PC-9 (cell line): Measurements from ENCODE around the gene LDLRAD3. TPM values are rescaled to one million over a fixed set of nuclear protein-coding genes. Genes with fewer than 3 reads are reported as not detected.

Source experiments
- BruUV-seq: library from RNA; stranded (reverse); fragments of 400-500 nt; replicated peaks from 2 replicates; lab custom pipeline; 2021; lab: Mats Ljungman, UMichigan
- CTCF ChIA-PET: fragments of 300-600 bp; sonication (Branson Sonifier 250); formaldehyde crosslinking; loops from one replicate; lab custom pipeline; 2022; ENCODE audit warnings: antibody characterized with exemption; lab: Charles Lee
- POLR2A ChIA-PET: fragments of 300-600 bp; sonication (Branson Sonifier 250); formaldehyde crosslinking; loops from one replicate; lab custom pipeline; 2022; ENCODE audit warnings: antibody characterized with exemption; ENCODE audit not compliant: unreplicated experiment; lab: Charles Lee
- DNase-seq, 2 experiments: peaks; one replicate each; pipeline versions ENCODE4 v3.0.0 to v3.0.0-alpha.2; 2015 to 2022; ENCODE audit warnings: mixed read lengths in 1 of 2
- H2AFZ ChIP-seq: fragments of 200-600 bp; sonication (generic); 2 replicates; pipeline ENCODE4 v1.8.1; 2017; ENCODE audit warnings: antibody characterized with exemption
- H3F3A ChIP-seq: fragments of 200-600 bp; sonication (generic); 2 replicates; pipeline ENCODE4 v1.8.1; 2017; ENCODE audit warnings: antibody characterized with exemption, mild to moderate bottlenecking, low read depth; ENCODE audit not compliant: insufficient read depth
- H3K27ac ChIP-seq: fragments of 200-600 bp; sonication (generic); 2 replicates; pipeline ENCODE4 v1.6.1; 2016; ENCODE audit warnings: mixed run types
- H3K27me3 ChIP-seq: fragments of 200-600 bp; sonication (generic); 2 replicates; pipeline ENCODE4 v1.6.1; 2016; ENCODE audit warnings: low read depth, mixed run types; ENCODE audit not compliant: insufficient read depth
- H3K36me3 ChIP-seq: fragments of 200-600 bp; sonication (generic); 2 replicates; pipeline ENCODE4 v1.6.1; 2016; ENCODE audit warnings: low read depth, mixed run types
- H3K4me1 ChIP-seq: fragments of 200-600 bp; sonication (generic); replicated peaks from 2 replicates; pipeline ENCODE4 v1.6.1; 2016; ENCODE audit warnings: mixed run types; ENCODE audit not compliant: insufficient read depth
- H3K4me2 ChIP-seq: fragments of 200-600 bp; sonication (generic); 2 replicates; pipeline ENCODE4 v1.6.1; 2017; ENCODE audit warnings: mixed run types
- H3K4me3 ChIP-seq: fragments of 200-600 bp; sonication (generic); 2 replicates; pipeline ENCODE4 v1.6.1; 2016; ENCODE audit warnings: mixed run types
- H3K79me2 ChIP-seq: fragments of 200-600 bp; sonication (generic); 2 replicates; pipeline ENCODE4 v1.6.1; 2017; ENCODE audit warnings: low read depth, mixed run types
- H3K9me2 ChIP-seq: fragments of 200-600 bp; sonication (generic); 2 replicates; pipeline ENCODE4 v1.8.1; 2017; ENCODE audit warnings: mild to moderate bottlenecking; ENCODE audit not compliant: insufficient read depth
- H3K9me3 ChIP-seq: fragments of 200-600 bp; sonication (generic); 2 replicates; pipeline ENCODE4 v1.8.1; 2016; ENCODE audit warnings: low read depth; ENCODE audit not compliant: insufficient read depth
- H4K20me1 ChIP-seq: fragments of 200-600 bp; sonication (generic); 2 replicates; pipeline ENCODE4 v1.8.1; 2017; ENCODE audit not compliant: insufficient read depth
- CTCF ChIP-seq: fragments of 200-600 bp; sonication (generic); conservative IDR thresholded peaks from 2 replicates; pipeline ENCODE4 v1.6.1; 2017; ENCODE audit warnings: mixed run types, antibody characterized with exemption, mild to moderate bottlenecking, moderate library complexity
- EZH2 ChIP-seq: fragments of 200-600 bp; sonication (generic); IDR thresholded peaks from 2 replicates; pipeline ENCODE4 v1.8.0; 2017; ENCODE audit warnings: antibody characterized with exemption, low read depth
- intact Hi-C: fragments of 100-400 bp; cut with micrococcal nuclease; formaldehyde crosslinking; loops from one replicate; pipeline ENCODE4 v1.10.0; 2022; ENCODE audit not compliant: unreplicated experiment
- total RNA-seq: library from RNA; stranded (reverse); gene quantifications from 2 replicates; pipeline ENCODE4 v1.2.3, GENCODE V29; 2021

Gene LDLRAD3
- total RNA-seq, 1 experiment from 2014 or later = 15.9 TPM

- CTCF ChIA-PET = no interaction called here
- POLR2A ChIA-PET = no interaction called here
- no peak overlapping the region for H3K4me2 ChIP-seq
Observed at GRCh38 chr11:35905646-35906276, 38.1 kb upstream of the LDLRAD3 start.

GRCh38 chr11:35906277-35906661 is 37.6 kb upstream of the LDLRAD3 start:
- ChIA-PET CTCF (no interaction called here), POLR2A (no interaction called here)
- H3K4me2 ChIP-seq = no peak overlapping the region
- no peak overlapping the region for H2AFZ ChIP-seq
- TF ChIP-seq EZH2 (no peak), CTCF (no peak)
- H3K27ac ChIP-seq = no peak overlapping the region
- H3K9me3 ChIP-seq = peaks cover 6% of the 10 kb centered on the region
- H3K27me3 ChIP-seq = no peaks in the 10 kb centered on the region
- H3K36me3 ChIP-seq = no peaks in the 10 kb centered on the region
- H4K20me1 ChIP-seq = 0 out of 2 replicates have a peak, but pooled peaks cover 2% of the 10 kb centered on the region
- intact Hi-C loops = no loop called here
- H3K79me2 ChIP-seq = no peaks in the 10 kb centered on the region
- H3K9me2 ChIP-seq = no peaks in the 10 kb centered on the region
- DNase-seq = no peak
- H3K4me3 ChIP-seq = no peak overlapping the region
- peaks cover 24% of the 10 kb centered on the region for H3F3A ChIP-seq
- peaks cover 18% of the 10 kb centered on the region for H3K4me1 ChIP-seq
- no TSS peak for BruUV-seq

More at GRCh38 chr11:35905646-35906276, 38.1 kb upstream of the LDLRAD3 start:
- DNase-seq = no peak
- Histone ChIP-seq H3K27ac (no peak overlapping the region), H3K36me3 (no peaks in the 10 kb centered on the region), H3K79me2 (no peaks in the 10 kb centered on the region), H4K20me1 (0 out of 2 replicates have a peak, but pooled peaks cover 2% of the 10 kb centered on the region), H3K9me2 (no peaks in the 10 kb centered on the region), H2AFZ (no peak overlapping the region), H3F3A (peaks cover 24% of the 10 kb centered on the region), H3K27me3 (no peaks in the 10 kb centered on the region), H3K4me3 (no peak overlapping the region), H3K9me3 (peaks cover 6% of the 10 kb centered on the region), H3K4me1 (peaks cover 18% of the 10 kb centered on the region)
- no peak for TF ChIP-seq EZH2
- intact Hi-C loops = no loop called here
- no TSS peak for BruUV-seq

GRCh38 chr11:35906681-35907080 is 37.2 kb upstream of the LDLRAD3 start:
- Histone ChIP-seq H4K20me1 (0 out of 2 replicates have a peak, but pooled peaks cover 2% of the 10 kb centered on the region), H2AFZ (no peak overlapping the region), H3K36me3 (no peaks in the 10 kb centered on the region), H3K4me1 (peaks cover 18% of the 10 kb centered on the region), H3K27ac (no peak overlapping the region), H3K4me2 (no peak overlapping the region), H3K9me3 (peaks cover 6% of the 10 kb centered on the region), H3K4me3 (no peak overlapping the region), H3F3A (peaks cover 24% of the 10 kb centered on the region), H3K79me2 (no peaks in the 10 kb centered on the region), H3K9me2 (no peaks in the 10 kb centered on the region), H3K27me3 (no peaks in the 10 kb centered on the region)
- POLR2A ChIA-PET = no interaction called here
- TF ChIP-seq EZH2 (no peak), CTCF (no peak)
- DNase-seq = no peak
- intact Hi-C loops = no loop called here
- BruUV-seq = no TSS peak
- CTCF ChIA-PET = no interaction called here
